ENCODE results near the gene SQOR.

Gene SQOR

GRCh38 chr15:45603881-45604280 lies 30.9 kb upstream of the SQOR start:
- DNase-seq (ENCODE audit: low read depth, low spot score) = no peak
- H3K4me3 ChIP-seq (ENCODE audit: low read depth, low read length) = no peak overlapping the region
- ChIA-PET CTCF (interaction anchor here (0.9 to 3.8 kb wide), 6 partner anchors 9 to 174 kb away, joined by 3 to 40 read pairs (median 4); no protein-coding TSS in a partner anchor), POLR2A (no interaction called here)
- TF ChIP-seq CTCF (IDR thresholded peaks at IDR 0.05; ENCODE audit: insufficient read depth, low read length, missing control alignments) = no peak

GRCh38 chr15:45604326-45604725 lies 30.5 kb upstream of the SQOR start:
- DNase-seq (ENCODE audit: low read depth, low spot score) = no peak
- ChIA-PET CTCF (interaction anchor here (1.3 to 3.8 kb wide), 4 partner anchors 9 to 174 kb away, joined by 3 to 40 read pairs (median 7); no protein-coding TSS in a partner anchor), POLR2A (no interaction called here)
- TF ChIP-seq CTCF (IDR thresholded peaks at IDR 0.05; ENCODE audit: insufficient read depth, low read length, missing control alignments) = no peak
- no peak overlapping the region for H3K4me3 ChIP-seq (ENCODE audit: low read depth, low read length)

GRCh38 chr15:45606413-45606812 lies 28.4 kb upstream of the SQOR start:
- no peak for DNase-seq (ENCODE audit: low read depth, low spot score)
- CTCF ChIA-PET = interaction anchor here (0.9 to 3.1 kb wide), 5 partner anchors 10 to 177 kb away, joined by 3 to 10 read pairs (median 9); no protein-coding TSS in a partner anchor
- POLR2A ChIA-PET = no interaction called here
- no peak overlapping the region for H3K4me3 ChIP-seq (ENCODE audit: low read depth, low read length)
- TF ChIP-seq CTCF (IDR thresholded peaks at IDR 0.05; ENCODE audit: insufficient read depth, low read length, missing control alignments) = no peak

- H3K4me3 ChIP-seq (ENCODE audit: low read depth, low read length) = no peak overlapping the region
- CTCF ChIA-PET = interaction anchor here (0.9 to 3.1 kb wide), 6 partner anchors 10 to 178 kb away, joined by 3 to 10 read pairs (median 8); no protein-coding TSS in a partner anchor
- TF ChIP-seq CTCF (IDR thresholded peaks at IDR 0.05; ENCODE audit: insufficient read depth, low read length, missing control alignments) = no peak
- POLR2A ChIA-PET = no interaction called here
- DNase-seq (ENCODE audit: low read depth, low spot score) = no peak
These were observed 28.0 kb upstream of the SQOR start for GRCh38 chr15:45606841-45607240.

- CTCF ChIA-PET = interaction anchor here (0.6 to 9.9 kb wide), 25 partner anchors 8 to 193 kb away, joined by 3 to 282 read pairs (median 4); partner anchors contain the start of gene BLOC1S6
- POLR2A ChIA-PET = interaction anchor here (1.8 kb wide), 1 partner anchor 24 kb away, joined by 4 read pairs; the partner anchor contains the start of gene BLOC1S6
- TF ChIP-seq CTCF (IDR thresholded peaks at IDR 0.05; ENCODE audit: insufficient read depth, low read length, missing control alignments) = peak; percentile 18
- no peak overlapping the region for H3K4me3 ChIP-seq (ENCODE audit: low read depth, low read length)
- DNase-seq (ENCODE audit: low read depth, low spot score) = no peak
These were observed 23.5 kb upstream of the SQOR start for GRCh38 chr15:45611305-45611704.

- DNase-seq (ENCODE audit: low read depth, low spot score) = no peak
- H3K4me3 ChIP-seq (ENCODE audit: low read depth, low read length) = no peak overlapping the region
- ChIA-PET POLR2A (interaction anchor here (1.8 kb wide), 1 partner anchor 26 kb away, joined by 4 read pairs; the partner anchor contains the start of gene BLOC1S6), CTCF (interaction anchor here (0.6 to 9.9 kb wide), 35 partner anchors 8 to 201 kb away, joined by 3 to 282 read pairs (median 6); partner anchors contain the start of genes BLOC1S6 and SQOR)
- TF ChIP-seq CTCF (IDR thresholded peaks at IDR 0.05; ENCODE audit: insufficient read depth, low read length, missing control alignments) = no peak
These were observed 21.9 kb upstream of the SQOR start for GRCh38 chr15:45612790-45613415.
